Suprapubic skin (tissue), 4 donors: ENCODE data around the gene ZBTB16. TPM values are rescaled to one million over a fixed set of nuclear protein-coding genes. Genes with fewer than 3 reads are reported as not detected.

Experiments
- DNase-seq, 2 donors: peaks; one replicate each; pipeline ENCODE4 v3.0.0-alpha.2; 2019; ENCODE audit warnings: low spot score in 2 of 2
- H3K27ac ChIP-seq: fragments of 200-600 bp; sonication (generic); one replicate; pipeline ENCODE4 v1.5.1; 2019
- H3K27me3 ChIP-seq: fragments of 200-600 bp; sonication (generic); one replicate; pipeline ENCODE4 v1.5.1; 2019
- H3K36me3 ChIP-seq: fragments of 200-600 bp; sonication (generic); one replicate; pipeline ENCODE4 v1.5.1; 2019
- H3K4me1 ChIP-seq: fragments of 200-600 bp; sonication (generic); one replicate; pipeline ENCODE4 v1.5.1; 2019
- H3K4me3 ChIP-seq: fragments of 200-600 bp; sonication (generic); one replicate; pipeline ENCODE4 v1.5.1; 2019; ENCODE audit warnings: mild to moderate bottlenecking
- H3K9me3 ChIP-seq: fragments of 200-600 bp; sonication (generic); one replicate; pipeline ENCODE4 v1.5.1; 2019
- CTCF ChIP-seq, 2 donors: fragments of 200-600 bp in 1 of 2; fragments of 450-650 bp in 1 of 2; sonication (generic) in 1 of 2; IDR thresholded peaks; one replicate each; pipeline ENCODE4 v1.5.1; 2016 to 2019; ENCODE audit warnings: antibody characterized with exemption in 2 of 2, mild to moderate bottlenecking in 1 of 2, moderate library complexity in 1 of 2
- EP300 ChIP-seq: sonication (generic); formaldehyde crosslinking; IDR thresholded peaks from one replicate; pipeline ENCODE4 v1.6.1; 2017; ENCODE audit warnings: antibody characterized with exemption
- POLR2A ChIP-seq, 2 donors: fragments of 450-650 bp; IDR thresholded peaks; one replicate each; pipeline ENCODE4 v1.6.1; 2017; ENCODE audit warnings: antibody characterized with exemption in 2 of 2, mild to moderate bottlenecking in 2 of 2, moderate library complexity in 2 of 2
- POLR2AphosphoS5 ChIP-seq, 3 donors: sonication (generic); formaldehyde crosslinking; IDR thresholded peaks; one replicate each; pipeline ENCODE4 v1.6.1; 2017; ENCODE audit warnings: antibody characterized with exemption in 3 of 3
- WGBS: methylation state at CpG from one replicate; pipeline ENCODE4 v1.1.5; 2018; 5-methylcytosine and 5-hydroxymethylcytosine counted together
- total RNA-seq, 4 donors: library from RNA; depleted of rRNA; stranded (reverse); fragments of >200 nt; gene quantifications; one replicate each; pipeline ENCODE4 v1.1.0, GENCODE V29; 2016

ZBTB16 gene
- total RNA-seq, 4 donors from 2014 or later = 142 to 474 (median 232) TPM

- no peak for DNase-seq
- no peaks in the 10 kb centered on the region for H3K9me3 ChIP-seq
- H3K27ac ChIP-seq = no peak overlapping the region
- WGBS = 97% methylated on average over 5 of the region's 5 CpGs
- H3K27me3 ChIP-seq = no peaks in the 10 kb centered on the region
- TF ChIP-seq POLR2AphosphoS5 (IDR thresholded peaks at IDR 0.05) (no peak), CTCF (IDR thresholded peaks at IDR 0.05) (no peak), EP300 (no peak), POLR2A (IDR thresholded peaks at IDR 0.05) (no peak)
- H3K36me3 ChIP-seq = peaks cover 15% of the 10 kb centered on the region
- no peak overlapping the region for H3K4me3 ChIP-seq
- H3K4me1 ChIP-seq = peaks cover 56% of the 10 kb centered on the region
Observed at GRCh38 chr11:114116357-114116756, 56.8 kb downstream of the ZBTB16 start.

- TF ChIP-seq POLR2A (IDR thresholded peaks at IDR 0.05) (no peak), POLR2AphosphoS5 (IDR thresholded peaks at IDR 0.05) (no peak), EP300 (no peak), CTCF (IDR thresholded peaks at IDR 0.05) (no peak)
- no peak overlapping the region for H3K4me3 ChIP-seq
- H3K36me3 ChIP-seq = peaks cover 16% of the 10 kb centered on the region
- peaks cover 56% of the 10 kb centered on the region for H3K4me1 ChIP-seq
- no peak overlapping the region for H3K27ac ChIP-seq
- no peaks in the 10 kb centered on the region for H3K27me3 ChIP-seq
- no peaks in the 10 kb centered on the region for H3K9me3 ChIP-seq
- 95% methylated on average over 3 of the region's 3 CpGs for WGBS
- DNase-seq = no peak
Observed at GRCh38 chr11:114116800-114117199, 57.3 kb downstream of the ZBTB16 start.

GRCh38 chr11:114120606-114121005 lies 61.1 kb downstream of the ZBTB16 start:
- H3K36me3 ChIP-seq = peaks cover 26% of the 10 kb centered on the region
- H3K27ac ChIP-seq = no peak overlapping the region
- H3K4me3 ChIP-seq = no peak overlapping the region
- H3K4me1 ChIP-seq = peaks cover 46% of the 10 kb centered on the region
- H3K27me3 ChIP-seq = no peaks in the 10 kb centered on the region
- WGBS = 94% methylated on average over 8 of the region's 8 CpGs
- no peak for DNase-seq
- H3K9me3 ChIP-seq = no peaks in the 10 kb centered on the region
- no peak for TF ChIP-seq EP300
- no peak for TF ChIP-seq CTCF (IDR thresholded peaks at IDR 0.05)
- no peak for TF ChIP-seq POLR2AphosphoS5 (IDR thresholded peaks at IDR 0.05)
- TF ChIP-seq POLR2A (IDR thresholded peaks at IDR 0.05) = no peak

- WGBS = 90% methylated on average over 6 of the region's 6 CpGs
- Histone ChIP-seq H3K9me3 (no peaks in the 10 kb centered on the region), H3K4me1 (peaks cover 43% of the 10 kb centered on the region), H3K36me3 (peaks cover 30% of the 10 kb centered on the region), H3K4me3 (no peak overlapping the region), H3K27me3 (no peaks in the 10 kb centered on the region), H3K27ac (no peak overlapping the region)
- peak in 1 of 2 donors; percentile 53 for DNase-seq
- TF ChIP-seq CTCF (IDR thresholded peaks at IDR 0.05) = no peak
- no peak for TF ChIP-seq POLR2A (IDR thresholded peaks at IDR 0.05)
- no peak for TF ChIP-seq EP300
- no peak for TF ChIP-seq POLR2AphosphoS5 (IDR thresholded peaks at IDR 0.05)
Observed at GRCh38 chr11:114121138-114121537, 61.6 kb downstream of the ZBTB16 start.

- WGBS = 82% methylated on average over 6 of the region's 6 CpGs
- no peak for DNase-seq
- TF ChIP-seq POLR2AphosphoS5 (IDR thresholded peaks at IDR 0.05) = no peak
- no peak for TF ChIP-seq POLR2A (IDR thresholded peaks at IDR 0.05)
- TF ChIP-seq CTCF (IDR thresholded peaks at IDR 0.05) = no peak
- TF ChIP-seq EP300 = no peak
- Histone ChIP-seq H3K4me1 (peaks cover 47% of the 10 kb centered on the region), H3K4me3 (no peak overlapping the region), H3K27me3 (no peaks in the 10 kb centered on the region), H3K27ac (no peak overlapping the region), H3K9me3 (no peaks in the 10 kb centered on the region), H3K36me3 (peaks cover 33% of the 10 kb centered on the region)
Observed at GRCh38 chr11:114121804-114122504, 62.4 kb downstream of the ZBTB16 start.
